Measurements from ENCODE around the gene RFX7. TPM values are rescaled to one million over a fixed set of nuclear protein-coding genes. Genes with fewer than 3 reads are reported as not detected.

The RFX7 gene
- total and polyA plus RNA-seq, 2 donors (not counting 1 experiment from before 2014, with no cell fraction given): 6.6 to 44.8 TPM

GRCh38 chr15:56064152-56064551 lies 179.5 kb downstream of the RFX7 start:
- no peak for DNase-seq
- Histone ChIP-seq H3K4me2 (replicated peaks; ENCODE audit: low read depth, low read length, poor library complexity, severe bottlenecking) (no peak overlapping the region), H3K36me3 (replicated peaks in 1 of 2; ENCODE audit: control extremely low read depth in 1 of 2, control insufficient read depth in 1 of 2, extremely low read depth in 1 of 2, insufficient read depth in 2 of 2, low read length in 1 of 2) (no peaks in the 10 kb centered on the region), H4K20me1 (ENCODE audit: control insufficient read depth, insufficient read depth, low read length, poor library complexity, severe bottlenecking) (no peaks in the 10 kb centered on the region), H3K27ac (ENCODE audit: low read length in 2 of 2) (no peak overlapping the region), H3K9me3 (ENCODE audit: control extremely low read depth in 1 of 3, control insufficient read depth in 2 of 3, insufficient read depth in 1 of 3, low read length in 2 of 3) (peaks cover 0 to 12% (median 2%) of the 10 kb centered on the region in 3 donors), H3K4me1 (ENCODE audit: control insufficient read depth in 2 of 2, insufficient read depth in 2 of 2, low read length in 2 of 2) (no peaks in the 10 kb centered on the region), H3K79me2 (ENCODE audit: control insufficient read depth, insufficient read depth, low read length) (no peaks in the 10 kb centered on the region), H3K9ac (ENCODE audit: low read length) (no peak overlapping the region), H3K27me3 (replicated peaks in 1 of 4; ENCODE audit: control extremely low read depth in 1 of 4, control insufficient read depth in 3 of 4, insufficient read depth in 4 of 4, low read length in 3 of 4) (no peaks in the 10 kb centered on the region), H3K4me3 (ENCODE audit: control extremely low read depth in 1 of 5, extremely low read depth in 1 of 5, insufficient read depth in 1 of 5, low read depth in 2 of 5, low read length in 4 of 5) (no peak overlapping the region), H2AFZ (ENCODE audit: insufficient read depth, low read depth, low read length, poor library complexity, severe bottlenecking) (no peak overlapping the region)
- CTCF ChIA-PET: no interaction called here
- ATAC-seq (ENCODE audit: low read depth): no peak
- Mint-ChIP-seq H3K4me1 (no peaks in the 10 kb centered on the region), H3K4me3 (no peak overlapping the region), H3K27ac (no peak overlapping the region), H3K27me3 (peaks cover 16% of the 10 kb centered on the region), H3K9me3 (ENCODE audit: insufficient read depth) (no peaks in the 10 kb centered on the region)
- POLR2A ChIA-PET: no interaction called here
- no CpG with 5 or more reads among the region's 3 CpGs for WGBS (ENCODE audit: insufficient coverage)
- TF ChIP-seq EZH2 (IDR thresholded peaks at IDR 0.05; ENCODE audit: borderline replicate concordance, insufficient read depth, low read depth, low read length, poor library complexity, severe bottlenecking) (no peak), CTCF (IDR thresholded peaks at IDR 0.05) (no peak)
- intact Hi-C loops (cut with micrococcal nuclease): no loop called here

GRCh38 chr15:56059716-56060115 lies 184.0 kb downstream of the RFX7 start:
- Histone ChIP-seq H3K27ac (ENCODE audit: low read length in 2 of 2) (no peak overlapping the region), H3K4me3 (ENCODE audit: control extremely low read depth in 1 of 5, extremely low read depth in 1 of 5, insufficient read depth in 1 of 5, low read depth in 2 of 5, low read length in 4 of 5) (no peak overlapping the region), H3K4me1 (ENCODE audit: control insufficient read depth in 2 of 2, insufficient read depth in 2 of 2, low read length in 2 of 2) (no peaks in the 10 kb centered on the region), H4K20me1 (ENCODE audit: control insufficient read depth, insufficient read depth, low read length, poor library complexity, severe bottlenecking) (no peaks in the 10 kb centered on the region), H3K79me2 (ENCODE audit: control insufficient read depth, insufficient read depth, low read length) (no peaks in the 10 kb centered on the region), H3K36me3 (replicated peaks in 1 of 2; ENCODE audit: control extremely low read depth in 1 of 2, control insufficient read depth in 1 of 2, extremely low read depth in 1 of 2, insufficient read depth in 2 of 2, low read length in 1 of 2) (no peaks in the 10 kb centered on the region), H3K4me2 (replicated peaks; ENCODE audit: low read depth, low read length, poor library complexity, severe bottlenecking) (no peak overlapping the region), H3K9me3 (ENCODE audit: control extremely low read depth in 1 of 3, control insufficient read depth in 2 of 3, insufficient read depth in 1 of 3, low read length in 2 of 3) (peaks cover 0 to 12% (median 2%) of the 10 kb centered on the region in 3 donors), H2AFZ (ENCODE audit: insufficient read depth, low read depth, low read length, poor library complexity, severe bottlenecking) (no peak overlapping the region), H3K27me3 (replicated peaks in 1 of 4; ENCODE audit: control extremely low read depth in 1 of 4, control insufficient read depth in 3 of 4, insufficient read depth in 4 of 4, low read length in 3 of 4) (no peaks in the 10 kb centered on the region), H3K9ac (ENCODE audit: low read length) (no peak overlapping the region)
- Mint-ChIP-seq H3K27ac (no peak overlapping the region), H3K4me1 (no peaks in the 10 kb centered on the region), H3K27me3 (peaks cover 18% of the 10 kb centered on the region), H3K4me3 (no peak overlapping the region), H3K9me3 (ENCODE audit: insufficient read depth) (no peaks in the 10 kb centered on the region)
- DNase-seq (no peak), ATAC-seq (ENCODE audit: low read depth) (no peak)
- no CpG with 5 or more reads among the region's 2 CpGs for WGBS (ENCODE audit: insufficient coverage)
- POLR2A ChIA-PET: no interaction called here
- TF ChIP-seq CTCF (IDR thresholded peaks at IDR 0.05): no peak
- no peak for TF ChIP-seq EZH2 (IDR thresholded peaks at IDR 0.05; ENCODE audit: borderline replicate concordance, insufficient read depth, low read depth, low read length, poor library complexity, severe bottlenecking)
- CTCF ChIA-PET: no interaction called here
- intact Hi-C loops (cut with micrococcal nuclease): no loop called here
